ENCODE measurements around the gene LDB1.

Gene LDB1, protein sequence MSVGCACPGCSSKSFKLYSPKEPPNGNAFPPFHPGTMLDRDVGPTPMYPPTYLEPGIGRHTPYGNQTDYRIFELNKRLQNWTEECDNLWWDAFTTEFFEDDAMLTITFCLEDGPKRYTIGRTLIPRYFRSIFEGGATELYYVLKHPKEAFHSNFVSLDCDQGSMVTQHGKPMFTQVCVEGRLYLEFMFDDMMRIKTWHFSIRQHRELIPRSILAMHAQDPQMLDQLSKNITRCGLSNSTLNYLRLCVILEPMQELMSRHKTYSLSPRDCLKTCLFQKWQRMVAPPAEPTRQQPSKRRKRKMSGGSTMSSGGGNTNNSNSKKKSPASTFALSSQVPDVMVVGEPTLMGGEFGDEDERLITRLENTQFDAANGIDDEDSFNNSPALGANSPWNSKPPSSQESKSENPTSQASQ

GRCh38 chr10:102120142-102120990, at the start of gene LDB1:
Gene LDB1, minus strand, starts transcription at chr10:102120368. Its CDS starts 258 bp downstream, at chr10:102120110.
- no peak for FAIRE-seq

DNA sequence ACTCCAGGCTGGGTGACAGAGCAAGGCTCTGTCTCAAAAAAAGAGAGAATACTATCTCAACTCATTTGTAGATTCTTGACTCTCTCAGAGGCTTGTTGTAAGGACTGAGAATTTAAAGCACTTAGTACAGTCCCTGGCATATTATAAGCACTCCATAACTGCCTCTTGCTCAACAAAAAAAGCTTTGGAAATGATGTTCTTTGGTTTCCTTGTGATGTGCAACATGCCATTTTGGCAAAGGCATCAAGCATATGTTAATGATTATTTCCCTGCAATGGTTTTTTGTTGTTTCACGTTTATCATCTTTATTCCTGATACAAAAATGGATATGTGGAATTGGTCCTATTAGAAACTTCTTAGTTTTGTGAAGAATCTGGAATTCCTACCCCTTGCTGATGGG, 47.7 kb upstream of the LDB1 start:
- FAIRE-seq: no peak

DNA sequence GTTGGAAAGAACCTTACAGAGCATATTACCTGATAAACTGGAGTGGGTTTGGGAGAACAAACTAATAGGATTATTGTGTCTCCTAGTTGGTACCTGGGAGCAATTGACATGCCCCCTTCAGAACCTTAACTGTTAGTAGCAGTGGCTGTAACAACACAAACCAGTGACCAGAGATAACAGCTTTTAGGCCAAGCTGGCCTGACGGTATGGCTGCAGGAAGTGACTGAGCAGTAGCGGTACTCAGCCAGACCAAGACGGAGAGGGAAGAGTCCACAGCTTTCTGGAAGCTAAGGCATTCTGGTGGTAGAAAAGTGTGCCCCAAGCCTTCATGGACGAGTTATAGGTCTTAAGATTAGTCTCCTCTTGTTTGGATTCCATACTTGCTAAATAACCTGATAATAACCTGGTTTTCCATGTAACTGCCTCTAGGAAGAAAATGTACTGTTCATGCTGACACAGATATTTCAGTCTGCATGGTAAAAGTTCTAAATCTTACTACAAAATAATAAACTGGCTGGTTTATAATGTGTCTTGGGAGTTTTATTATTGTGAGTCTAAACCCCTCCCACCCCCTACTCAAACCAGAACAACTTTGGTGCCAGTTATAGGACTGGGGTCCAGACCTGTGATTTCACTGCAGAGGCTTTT, 43.3 kb upstream of the LDB1 start:
- no peak for FAIRE-seq

GRCh38 chr10:102159831-102160230, 39.7 kb upstream of the LDB1 start:
- FAIRE-seq: no peak

DNA sequence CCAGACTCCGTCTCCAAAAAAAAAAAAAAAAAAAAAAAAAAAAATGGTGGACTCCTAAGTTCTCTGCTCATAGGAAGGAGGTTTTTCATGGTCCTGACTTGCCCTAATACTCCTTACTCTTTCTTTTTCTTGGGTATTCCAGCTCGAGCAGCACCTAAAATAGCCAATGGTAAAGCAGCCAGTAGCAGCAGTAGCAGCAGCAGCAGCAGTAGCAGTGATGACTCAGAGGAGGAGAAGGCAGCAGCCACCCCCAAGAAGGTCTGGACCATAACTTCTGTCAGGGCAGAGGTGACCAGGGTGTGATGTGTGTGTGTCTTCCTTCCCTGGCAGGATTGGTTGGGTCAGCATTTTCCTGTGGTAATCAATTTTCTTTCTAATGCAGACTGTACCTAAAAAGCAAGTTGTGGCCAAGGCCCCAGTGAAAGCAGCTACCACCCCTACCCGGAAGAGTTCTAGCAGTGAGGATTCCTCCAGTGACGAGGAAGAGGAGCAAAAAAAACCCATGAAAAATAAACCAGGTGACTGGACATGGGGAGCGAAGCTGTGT, 39.0 kb upstream of the LDB1 start:
- no peak for FAIRE-seq

DNA sequence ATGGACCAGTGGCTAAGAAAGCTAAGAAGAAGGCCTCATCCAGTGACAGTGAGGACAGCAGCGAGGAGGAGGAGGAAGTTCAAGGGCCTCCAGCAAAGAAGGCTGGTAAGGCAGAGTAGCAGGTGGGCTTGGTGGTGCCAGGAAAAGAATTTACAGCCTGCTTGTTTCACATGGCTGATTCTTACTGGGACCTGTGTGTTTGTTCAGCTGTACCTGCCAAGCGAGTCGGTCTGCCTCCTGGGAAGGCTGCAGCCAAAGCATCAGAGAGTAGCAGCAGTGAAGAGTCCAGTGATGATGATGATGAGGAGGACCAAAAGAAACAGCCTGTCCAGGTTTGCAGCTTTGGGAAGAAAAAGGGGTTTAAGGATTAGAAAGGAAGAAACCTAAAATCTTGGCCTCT, 37.1 kb upstream of the LDB1 start:
- no peak for FAIRE-seq

DNA sequence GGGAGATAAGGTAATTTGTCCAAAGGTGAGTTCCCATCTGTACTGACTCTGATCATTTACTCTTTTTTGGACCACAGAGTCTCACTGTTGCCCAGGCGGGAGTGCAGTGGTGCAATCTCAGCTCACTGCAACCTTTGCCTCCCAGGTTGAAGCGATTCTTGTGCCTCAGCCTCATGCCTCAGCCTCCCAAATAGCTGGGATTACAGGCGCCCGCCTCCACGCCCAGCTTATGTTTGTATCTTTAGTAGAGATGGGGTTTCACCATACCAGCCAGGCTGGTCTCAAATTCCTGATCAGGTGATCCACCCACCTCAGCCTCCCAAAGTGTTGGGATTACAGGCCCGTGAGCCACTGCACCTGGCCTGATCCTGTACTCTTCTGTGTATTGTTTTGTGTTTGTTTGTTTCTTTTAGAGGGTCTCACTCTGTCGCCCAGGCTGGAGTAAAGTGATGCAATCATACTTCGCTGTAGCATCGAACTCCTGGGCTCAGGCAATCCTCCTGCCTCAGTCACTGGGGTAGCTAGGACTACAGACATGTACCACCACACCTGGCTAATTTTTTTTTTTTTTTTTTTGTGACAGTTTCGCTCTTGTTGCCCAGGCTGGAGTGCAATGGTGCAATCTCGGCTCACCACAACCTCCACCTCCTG, 34.4 kb upstream of the LDB1 start:
- no peak for FAIRE-seq

DNA sequence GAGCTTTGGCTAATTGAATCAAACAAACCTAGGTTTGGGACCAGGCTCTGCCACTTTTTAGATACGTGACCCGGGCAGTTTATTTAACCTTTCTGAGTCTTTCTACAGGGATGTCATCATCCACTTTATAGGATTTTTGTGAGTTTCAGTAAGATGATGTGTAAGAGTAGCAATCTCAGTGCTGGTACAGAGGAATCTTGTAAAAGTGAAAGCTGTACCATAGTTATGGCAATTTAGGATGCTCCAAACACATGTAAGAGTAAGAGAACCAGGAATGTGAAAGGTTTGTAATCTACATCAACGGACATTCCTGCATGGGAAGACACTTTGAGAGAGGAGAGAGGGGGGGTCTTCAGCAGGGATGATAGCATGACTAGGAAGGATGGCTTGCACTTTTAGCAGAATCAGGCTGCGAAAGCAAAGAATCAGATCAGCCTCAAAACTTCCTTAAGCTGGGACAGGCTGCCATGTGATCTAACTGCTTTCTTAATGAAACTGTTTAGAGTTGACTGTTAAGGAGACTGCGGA, 33.0 kb upstream of the LDB1 start:
- no peak for FAIRE-seq

GRCh38 chr10:102152545-102152890, 32.4 kb upstream of the LDB1 start:
- FAIRE-seq: no peak

- FAIRE-seq: peak; percentile 97
These were observed 31.8 kb upstream of the LDB1 start, which contains the start of gene NOLC1 for GRCh38 chr10:102151774-102152544. Gene NOLC1, plus strand, starts transcription at chr10:102152389. Its CDS starts 22 bp downstream, at chr10:102152411.

DNA sequence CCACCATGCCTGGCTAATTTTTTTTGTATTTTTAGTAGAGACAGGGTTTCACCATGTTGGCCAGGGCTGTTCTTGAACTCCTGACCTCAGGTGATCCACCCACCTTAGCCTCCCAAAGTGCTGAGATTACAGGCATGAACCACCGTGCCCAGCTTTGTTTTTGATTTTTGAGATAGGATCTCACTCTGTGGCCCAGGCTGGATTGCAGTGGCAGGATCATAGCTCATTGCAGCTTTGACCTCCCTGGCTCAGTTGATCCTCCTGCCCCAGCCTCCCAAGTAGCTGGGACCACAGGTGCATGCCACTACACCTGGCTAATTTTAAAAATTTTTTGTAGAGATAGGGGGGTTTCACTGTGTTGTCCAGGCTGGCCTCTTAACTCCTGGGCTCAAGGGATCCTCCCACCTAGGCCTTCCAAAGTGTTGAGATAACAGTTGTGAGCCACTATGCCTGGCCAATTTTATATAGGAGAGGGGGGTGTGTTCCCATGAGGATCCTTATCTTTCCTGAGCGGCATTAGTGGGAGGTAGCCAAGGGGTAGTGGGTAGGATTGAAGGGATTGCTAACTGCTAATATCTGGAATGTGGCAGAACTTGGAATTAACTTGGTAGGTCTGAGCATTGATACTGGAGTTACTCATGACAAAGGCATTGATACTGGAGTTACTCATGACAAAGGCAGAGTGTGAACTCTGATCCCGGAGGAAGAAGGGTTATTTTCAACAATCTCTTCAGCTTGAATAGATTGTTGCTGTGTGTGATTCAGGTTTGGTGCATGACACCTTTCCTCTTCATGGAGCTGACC, 31.0 kb upstream of the LDB1 start:
- no peak for FAIRE-seq

DNA sequence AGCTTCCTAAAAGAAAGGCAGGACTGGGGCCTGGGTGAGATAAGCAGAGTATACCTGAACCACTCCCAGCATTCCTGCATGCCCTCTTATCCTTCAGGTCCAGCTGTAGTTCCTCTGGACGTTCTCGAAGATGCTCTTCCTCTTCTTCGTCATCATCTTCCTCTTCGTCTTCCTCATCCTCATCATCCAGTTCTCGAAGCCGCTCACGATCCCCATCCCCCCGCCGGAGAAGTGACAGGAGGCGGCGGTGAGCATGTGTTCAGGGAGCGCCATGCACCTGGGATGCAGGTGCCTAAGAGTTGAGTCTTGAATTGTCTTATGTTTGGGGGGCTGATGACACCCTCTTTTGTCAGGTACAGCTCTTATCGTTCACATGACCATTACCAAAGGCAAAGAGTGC, 28.1 kb upstream of the LDB1 start:
- no peak for FAIRE-seq

DNA sequence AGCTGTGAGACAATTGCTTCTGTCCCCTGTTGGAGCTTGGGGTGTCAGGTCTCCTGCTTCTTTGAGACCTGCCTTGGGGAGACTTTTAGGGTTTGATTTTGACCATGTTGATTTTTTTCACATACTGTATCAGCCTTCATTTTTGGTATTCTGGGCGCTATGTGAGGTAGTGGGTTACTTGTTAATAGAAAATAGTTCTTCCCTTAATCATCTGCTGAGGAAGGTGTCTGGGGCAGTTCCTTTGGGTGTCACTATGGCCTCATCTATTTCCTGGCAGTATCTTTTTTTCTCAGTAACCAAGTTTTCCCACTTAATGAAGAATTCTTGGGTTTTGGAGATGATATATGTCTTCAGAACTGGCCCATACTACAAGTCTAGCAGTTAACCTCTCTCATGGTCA, 27.4 kb upstream of the LDB1 start:
- FAIRE-seq: no peak

DNA sequence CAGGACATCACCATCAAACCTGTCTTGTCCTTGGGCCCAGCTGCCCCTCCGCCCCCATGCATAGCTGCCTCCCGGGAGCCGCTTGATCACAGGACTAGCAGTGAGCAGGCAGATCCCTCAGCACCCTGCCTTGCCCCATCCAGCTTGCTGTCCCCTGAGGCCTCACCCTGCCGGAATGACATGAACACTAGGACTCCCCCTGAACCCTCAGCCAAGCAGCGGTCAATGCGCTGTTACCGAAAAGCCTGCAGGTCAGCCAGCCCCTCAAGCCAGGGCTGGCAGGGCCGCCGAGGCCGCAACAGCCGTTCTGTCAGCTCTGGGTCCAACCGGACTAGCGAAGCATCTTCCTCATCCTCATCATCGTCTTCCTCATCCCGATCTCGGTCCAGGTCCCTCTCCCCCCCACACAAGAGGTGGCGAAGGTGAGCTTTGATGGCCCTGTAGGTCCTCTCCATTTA, 26.8 kb upstream of the LDB1 start:
- no peak for FAIRE-seq

- FAIRE-seq: no peak
These were observed 21.5 kb upstream of the LDB1 start for GRCh38 chr10:102141583-102142107.

- FAIRE-seq: no peak
These were observed 20.9 kb upstream of the LDB1 start for GRCh38 chr10:102140913-102141540.

DNA sequence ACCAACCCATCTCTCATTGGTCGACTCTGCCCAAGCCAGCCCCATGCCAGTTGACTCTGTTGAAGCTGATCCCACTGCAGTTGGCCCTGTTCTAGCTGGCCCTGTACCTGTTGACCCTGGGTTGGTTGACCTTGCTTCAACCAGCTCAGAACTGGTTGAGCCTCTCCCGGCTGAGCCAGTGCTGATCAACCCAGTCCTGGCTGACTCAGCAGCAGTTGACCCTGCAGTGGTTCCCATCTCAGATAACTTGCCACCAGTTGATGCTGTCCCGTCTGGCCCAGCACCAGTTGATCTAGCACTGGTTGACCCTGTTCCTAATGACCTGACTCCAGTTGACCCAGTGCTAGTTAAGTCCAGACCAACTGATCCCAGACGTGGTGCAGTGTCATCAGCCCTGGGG, 20.1 kb upstream of the LDB1 start:
- no peak for FAIRE-seq

GRCh38 chr10:102139281-102140110, 19.3 kb upstream of the LDB1 start:
- FAIRE-seq: no peak
